Liver (tissue), 9 donors: ENCODE results near the gene CHD5. TPM values are rescaled to one million over a fixed set of nuclear protein-coding genes. Genes with fewer than 3 reads are reported as not detected.

Experiments
- DNase-seq: peaks from one replicate; pipeline ENCODE4 v3.0.0-alpha.2; 2017; ENCODE audit warnings: low spot score
- H3K27ac ChIP-seq, 2 donors: one replicate each; pipeline ENCODE4 v1.7.0; 2013; ENCODE audit warnings: inconsistent platforms in 2 of 2, low read length in 2 of 2, control low read depth in 1 of 2, low read depth in 1 of 2, mild to moderate bottlenecking in 1 of 2
- H3K27me3 ChIP-seq, 4 donors: one replicate each; pipeline versions ENCODE4 v1.6.1 to v1.7.0; 2013; ENCODE audit warnings: low read length in 3 of 4, inconsistent platforms in 1 of 4, mild to moderate bottlenecking in 1 of 4, moderate library complexity in 1 of 4; ENCODE audit not compliant: control insufficient read depth in 4 of 4, insufficient read depth in 4 of 4
- H3K36me3 ChIP-seq, 4 donors: one replicate each; pipeline versions ENCODE4 v1.6.1 to v1.7.0; 2013; ENCODE audit warnings: low read length in 3 of 4, mild to moderate bottlenecking in 3 of 4, low read depth in 1 of 4, moderate library complexity in 1 of 4; ENCODE audit not compliant: control insufficient read depth in 4 of 4, insufficient read depth in 3 of 4
- H3K4me1 ChIP-seq, 4 donors: one replicate each; pipeline versions ENCODE4 v1.6.1 to v1.7.0; 2013; ENCODE audit warnings: low read length in 3 of 4, mild to moderate bottlenecking in 3 of 4, moderate library complexity in 1 of 4; ENCODE audit not compliant: control insufficient read depth in 4 of 4, insufficient read depth in 4 of 4
- H3K4me3 ChIP-seq, 3 donors: one replicate each; pipeline versions ENCODE4 v1.6.1 to v1.7.0; 2013; ENCODE audit warnings: low read length in 3 of 3, control low read depth in 1 of 3, low read depth in 1 of 3, mild to moderate bottlenecking in 1 of 3
- H3K9ac ChIP-seq, 2 donors: one replicate each; pipeline ENCODE4 v1.7.0; 2013; ENCODE audit warnings: low read length in 2 of 2, mild to moderate bottlenecking in 2 of 2, moderate library complexity in 2 of 2, control low read depth in 1 of 2, low read depth in 1 of 2
- H3K9me3 ChIP-seq, 4 donors: one replicate each; pipeline versions ENCODE4 v1.6.1 to v1.7.0; 2013; ENCODE audit warnings: low read length in 3 of 4; ENCODE audit not compliant: control insufficient read depth in 4 of 4
- ATF3 ChIP-seq: IDR thresholded peaks from 2 replicates; pipeline ENCODE4 v1.6.1; 2016; ENCODE audit warnings: antibody characterized with exemption
- CTCF ChIP-seq: fragments of 150-350 bp; IDR thresholded peaks from 2 replicates; pipeline ENCODE4 v1.5.1; 2017; ENCODE audit warnings: improper control_type of control experiment, low read depth, low read length; ENCODE audit not compliant: missing input control
- EGR1 ChIP-seq, 2 donors: IDR thresholded peaks; 2 replicates each; pipeline ENCODE4 v1.6.1; 2016 to 2018; ENCODE audit warnings: antibody characterized with exemption in 2 of 2, low read depth in 2 of 2
- FOXA1 ChIP-seq: IDR thresholded peaks from 2 replicates; pipeline ENCODE4 v1.6.1; 2016; ENCODE audit warnings: antibody characterized with exemption
- FOXA2 ChIP-seq: IDR thresholded peaks from 2 replicates; pipeline ENCODE4 v1.6.1; 2016; ENCODE audit warnings: antibody characterized with exemption
- GABPA ChIP-seq, 2 donors: IDR thresholded peaks in 1 of 2; conservative IDR thresholded peaks in 1 of 2; 2 replicates each; pipeline ENCODE4 v1.6.1; 2016; ENCODE audit warnings: antibody characterized with exemption in 2 of 2, mild to moderate bottlenecking in 1 of 2, moderate library complexity in 1 of 2
- HNF4A ChIP-seq, 2 donors: conservative IDR thresholded peaks; 2 replicates each; pipeline ENCODE4 v1.6.1; 2016; ENCODE audit warnings: antibody characterized with exemption in 2 of 2, mild to moderate bottlenecking in 2 of 2
- HNF4G ChIP-seq: IDR thresholded peaks from 2 replicates; pipeline ENCODE4 v1.6.1; 2016; ENCODE audit warnings: antibody characterized with exemption
- JUND ChIP-seq, 2 donors: IDR thresholded peaks; 2 replicates each; pipeline ENCODE4 v1.6.1; 2016; ENCODE audit warnings: antibody characterized with exemption in 2 of 2
- NR2F2 ChIP-seq: IDR thresholded peaks from 2 replicates; pipeline ENCODE4 v1.6.1; 2016; ENCODE audit warnings: antibody characterized with exemption
- RAD21 ChIP-seq, 2 donors: IDR thresholded peaks; 2 replicates each; pipeline ENCODE4 v1.6.1; 2016; ENCODE audit warnings: antibody characterized with exemption in 2 of 2, mild to moderate bottlenecking in 2 of 2
- REST ChIP-seq: IDR thresholded peaks from 2 replicates; pipeline ENCODE4 v1.6.1; 2016; ENCODE audit warnings: antibody characterized with exemption, mild to moderate bottlenecking
- RXRA ChIP-seq, 2 donors: IDR thresholded peaks; 2 replicates each; pipeline ENCODE4 v1.6.1; 2017 to 2018; ENCODE audit warnings: antibody characterized with exemption in 2 of 2, mild to moderate bottlenecking in 1 of 2
- SP1 ChIP-seq: IDR thresholded peaks from 2 replicates; pipeline ENCODE4 v1.6.1; 2018; ENCODE audit warnings: antibody characterized with exemption, mild to moderate bottlenecking
- TAF1 ChIP-seq: conservative IDR thresholded peaks from 2 replicates; pipeline ENCODE4 v1.6.1; 2016; ENCODE audit warnings: antibody characterized with exemption, mild to moderate bottlenecking
- YY1 ChIP-seq: IDR thresholded peaks from 2 replicates; pipeline ENCODE4 v1.6.1; 2016; ENCODE audit warnings: antibody characterized with exemption, mild to moderate bottlenecking
- WGBS: extraction: QIAGEN DNeasy Blood & Tissue Kit; methylation state at CpG from one replicate; pipeline ENCODE4 v1.1.7; 2013; 5-methylcytosine and 5-hydroxymethylcytosine counted together
- polyA plus RNA-seq, 2 donors: library from polyadenylated mRNA; stranded (reverse) in 1 of 2; unstranded in 1 of 2; fragments of 200-250 nt in 1 of 2; fragments of >200 nt in 1 of 2; fragmentation: Nextera tagmentation in 1 of 2; extraction: Ambion mirVana in 1 of 2; gene quantifications; one replicate each; pipeline versions ENCODE4 v1.2.1 to v1.2.3, GENCODE V29; 2013 to 2015
- total RNA-seq, 2 donors: library from RNA; depleted of rRNA; stranded (reverse); fragments of >200 nt; gene quantifications; one replicate each; pipeline ENCODE4 v1.2.3, GENCODE V29; 2014
- TF ChIP-seq, protein P1 (sequence below): IDR thresholded peaks from 2 replicates; pipeline ENCODE4 v1.6.1; 2016; ENCODE audit warnings: antibody characterized with exemption
- TF ChIP-seq, protein P2 (sequence below): IDR thresholded peaks from 2 replicates; pipeline ENCODE4 v1.6.1; 2016; ENCODE audit warnings: antibody characterized with exemption
- donor health status: healthy.
- donor health status: healthy.
- donor health status: healthy.
- donor health status: healthy.
- donor health status: healthy.

Gene CHD5
- total and polyA plus RNA-seq, 4 donors: under 0.01 to 0.08 TPM; not detected in 2

DNA sequence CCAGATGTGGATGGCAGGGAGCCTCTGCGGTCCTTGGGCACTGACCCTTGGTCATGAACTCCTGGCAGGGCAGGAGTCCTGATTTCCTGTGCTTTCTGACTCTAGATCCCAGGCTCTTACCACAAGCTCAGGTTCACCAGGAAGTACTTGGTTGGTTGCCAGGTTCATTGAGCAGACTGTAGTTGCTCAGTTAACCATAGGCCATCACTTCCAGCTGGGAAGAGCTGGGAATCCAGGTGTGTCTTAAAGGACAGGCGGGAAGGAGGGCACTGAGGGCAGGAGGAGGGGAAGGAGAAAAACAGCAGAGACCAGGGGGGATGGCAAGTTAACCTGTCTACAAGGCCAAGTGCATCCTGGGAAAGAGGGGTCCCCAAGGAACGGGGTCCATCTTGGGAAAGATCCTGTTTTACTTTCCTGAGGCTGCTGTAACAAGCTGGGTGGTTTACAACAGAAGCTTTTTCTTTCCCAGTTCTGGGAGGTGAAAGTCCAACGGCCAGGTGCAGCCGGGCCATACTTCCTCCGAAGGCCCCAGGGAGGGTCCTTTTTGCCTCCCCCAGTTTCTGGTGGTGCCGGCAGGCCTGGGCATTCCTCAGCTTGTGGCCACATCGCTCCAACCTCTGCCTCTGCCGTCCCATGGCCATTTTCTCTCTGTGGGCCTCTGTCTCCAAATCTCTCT lies 122.8 kb downstream of the CHD5 start (continued):
- TF ChIP-seq YY1 (no peak), JUND (IDR thresholded peaks at IDR 0.05) (no peak), REST (no peak)

- Histone ChIP-seq H3K27me3 (no peaks in the 10 kb centered on the region), H3K4me1 (peaks cover 0 to 8% (median 0%) of the 10 kb centered on the region in 4 donors), H3K9me3 (no peaks in the 10 kb centered on the region), H3K4me3 (no peak overlapping the region), H3K27ac (no peak overlapping the region), H3K36me3 (no peaks in the 10 kb centered on the region), H3K9ac (no peak overlapping the region)
- TF ChIP-seq, protein P1, sequence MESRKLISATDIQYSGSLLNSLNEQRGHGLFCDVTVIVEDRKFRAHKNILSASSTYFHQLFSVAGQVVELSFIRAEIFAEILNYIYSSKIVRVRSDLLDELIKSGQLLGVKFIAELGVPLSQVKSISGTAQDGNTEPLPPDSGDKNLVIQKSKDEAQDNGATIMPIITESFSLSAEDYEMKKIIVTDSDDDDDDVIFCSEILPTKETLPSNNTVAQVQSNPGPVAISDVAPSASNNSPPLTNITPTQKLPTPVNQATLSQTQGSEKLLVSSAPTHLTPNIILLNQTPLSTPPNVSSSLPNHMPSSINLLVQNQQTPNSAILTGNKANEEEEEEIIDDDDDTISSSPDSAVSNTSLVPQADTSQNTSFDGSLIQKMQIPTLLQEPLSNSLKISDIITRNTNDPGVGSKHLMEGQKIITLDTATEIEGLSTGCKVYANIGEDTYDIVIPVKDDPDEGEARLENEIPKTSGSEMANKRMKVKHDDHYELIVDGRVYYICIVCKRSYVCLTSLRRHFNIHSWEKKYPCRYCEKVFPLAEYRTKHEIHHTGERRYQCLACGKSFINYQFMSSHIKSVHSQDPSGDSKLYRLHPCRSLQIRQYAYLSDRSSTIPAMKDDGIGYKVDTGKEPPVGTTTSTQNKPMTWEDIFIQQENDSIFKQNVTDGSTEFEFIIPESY: no peak
- TF ChIP-seq FOXA2 (no peak), ATF3 (no peak), GABPA (IDR thresholded peaks at IDR 0.05 in 1 of 2, conservative IDR thresholded peaks at IDR 0.05 in 1 of 2) (no peak), RAD21 (IDR thresholded peaks at IDR 0.05) (no peak), RXRA (IDR thresholded peaks at IDR 0.05) (no peak), EGR1 (IDR thresholded peaks at IDR 0.05; ENCODE audit: low read depth in 2 of 2) (no peak), REST (no peak), JUND (IDR thresholded peaks at IDR 0.05) (no peak), TAF1 (no peak), NR2F2 (no peak), FOXA1 (no peak), YY1 (no peak), HNF4G (no peak), CTCF (no peak), SP1 (no peak), HNF4A (conservative IDR thresholded peaks at IDR 0.05) (no peak)
- TF ChIP-seq, protein P2, sequence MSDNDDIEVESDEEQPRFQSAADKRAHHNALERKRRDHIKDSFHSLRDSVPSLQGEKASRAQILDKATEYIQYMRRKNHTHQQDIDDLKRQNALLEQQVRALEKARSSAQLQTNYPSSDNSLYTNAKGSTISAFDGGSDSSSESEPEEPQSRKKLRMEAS: no peak
- DNase-seq: no peak
- 81% methylated on average over 8 of the region's 8 CpGs for WGBS
Observed at GRCh38 chr1:6056572-6056948, 123.6 kb downstream of the CHD5 start.
